ENCODE results near the gene ZNF334.

DNA sequence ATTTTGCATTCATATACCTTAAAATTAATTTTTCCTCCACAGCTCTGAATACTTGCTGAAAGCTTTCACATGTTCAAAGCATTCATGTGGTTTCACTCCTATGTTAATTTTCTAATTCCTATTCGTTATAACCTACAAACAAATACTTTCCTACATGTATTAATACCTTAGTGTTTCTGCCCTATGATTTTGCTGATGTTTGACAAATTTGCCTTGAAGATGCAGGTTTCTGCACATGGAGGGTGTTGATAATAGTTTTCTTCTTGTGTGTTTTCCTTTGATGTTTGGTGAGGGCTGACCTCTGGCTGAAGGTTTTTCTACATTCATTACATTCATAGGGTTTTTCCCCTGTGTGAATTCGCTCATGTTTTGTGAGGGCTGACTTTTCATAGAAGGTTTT lies 57.6 kb downstream of the ZNF334 start:
- no peak for TF ChIP-seq CTCF (IDR thresholded peaks at IDR 0.05)
- no peak for TF ChIP-seq POLR2A (IDR thresholded peaks at IDR 0.05)

Measured in vagina (tissue), 2 donors.